BJ (cell line): ENCODE data around the gene SYCE1L. TPM values are rescaled to one million over a fixed set of nuclear protein-coding genes. Genes with fewer than 3 reads are reported as not detected.

Experiments
- CTCF ChIA-PET: fragments of 350-600 bp; formaldehyde crosslinking; extraction: SDS; loops from one replicate; lab custom pipeline; 2021; ENCODE audit warnings: antibody characterized with exemption, inconsistent platforms; lab: Yijun Ruan, JAX
- POLR2A ChIA-PET: fragments of 300-600 bp; sonication (Branson Sonifier 250); formaldehyde crosslinking; extraction: SDS; loops from one replicate; lab custom pipeline; 2021; ENCODE audit warnings: antibody characterized with exemption; lab: Charles Lee
- DNase-seq: peaks from one replicate; pipeline ENCODE4 v3.0.0-alpha.2; 2011; ENCODE audit warnings: low read depth
- H3K27me3 ChIP-seq: 2 replicates; pipeline ENCODE4 v1.6.0; 2011; ENCODE audit warnings: low read length; ENCODE audit not compliant: control insufficient read depth, insufficient read depth
- H3K36me3 ChIP-seq: 2 replicates; pipeline ENCODE4 v1.5.1; 2011; ENCODE audit warnings: low read length; ENCODE audit not compliant: control insufficient read depth, insufficient read depth
- H3K4me3 ChIP-seq: 2 replicates; pipeline ENCODE4 v1.5.1; 2011; ENCODE audit warnings: low read depth, mild to moderate bottlenecking, control low read depth, low read length
- polyA plus RNA-seq: library from polyadenylated mRNA; depleted of rRNA; stranded (reverse); fragments of >200 nt; gene quantifications from 2 replicates; pipeline ENCODE4 v1.2.3, GENCODE V29; 2011; rRNA removed
- TF ChIP-seq, protein P1 (sequence below): IDR thresholded peaks from 2 replicates; pipeline ENCODE4 v1.5.1; 2011; ENCODE audit warnings: low read depth, mild to moderate bottlenecking, control low read depth, inconsistent platforms, low read length, moderate library complexity; ENCODE audit not compliant: insufficient read depth

Gene SYCE1L
- polyA plus RNA-seq, 1 experiment, result 0.44 TPM

GRCh38 chr16:77250400-77250799 is 51.2 kb downstream of the SYCE1L start:
- H3K27me3 ChIP-seq, result no peaks in the 10 kb centered on the region
- H3K4me3 ChIP-seq, result no peak overlapping the region
- TF ChIP-seq, protein P1, sequence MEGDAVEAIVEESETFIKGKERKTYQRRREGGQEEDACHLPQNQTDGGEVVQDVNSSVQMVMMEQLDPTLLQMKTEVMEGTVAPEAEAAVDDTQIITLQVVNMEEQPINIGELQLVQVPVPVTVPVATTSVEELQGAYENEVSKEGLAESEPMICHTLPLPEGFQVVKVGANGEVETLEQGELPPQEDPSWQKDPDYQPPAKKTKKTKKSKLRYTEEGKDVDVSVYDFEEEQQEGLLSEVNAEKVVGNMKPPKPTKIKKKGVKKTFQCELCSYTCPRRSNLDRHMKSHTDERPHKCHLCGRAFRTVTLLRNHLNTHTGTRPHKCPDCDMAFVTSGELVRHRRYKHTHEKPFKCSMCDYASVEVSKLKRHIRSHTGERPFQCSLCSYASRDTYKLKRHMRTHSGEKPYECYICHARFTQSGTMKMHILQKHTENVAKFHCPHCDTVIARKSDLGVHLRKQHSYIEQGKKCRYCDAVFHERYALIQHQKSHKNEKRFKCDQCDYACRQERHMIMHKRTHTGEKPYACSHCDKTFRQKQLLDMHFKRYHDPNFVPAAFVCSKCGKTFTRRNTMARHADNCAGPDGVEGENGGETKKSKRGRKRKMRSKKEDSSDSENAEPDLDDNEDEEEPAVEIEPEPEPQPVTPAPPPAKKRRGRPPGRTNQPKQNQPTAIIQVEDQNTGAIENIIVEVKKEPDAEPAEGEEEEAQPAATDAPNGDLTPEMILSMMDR, result no peak
- POLR2A ChIA-PET, result no interaction called here
- CTCF ChIA-PET, result interaction anchor here (1.5 to 2.0 kb wide), 2 partner anchors 14 to 333 kb away, joined by 5 to 7 read pairs; no protein-coding TSS in a partner anchor
- no peaks in the 10 kb centered on the region for H3K36me3 ChIP-seq
- DNase-seq, result no peak

Other genes starting within 250 kb of the SYCE1L start
- gene MON1B, start 8.2 kb upstream of the SYCE1L start, polyA plus RNA-seq, result 9.3 and 17.3 TPM in 2 replicates
- not detected in 2 replicates for gene ADAMTS18, start 235.6 kb downstream of the SYCE1L start, polyA plus RNA-seq